NCI-H146 (cell line): ENCODE data around the gene CBR4.

Experiments
- DNase-seq: peaks from one replicate; lab custom pipeline; 2025; lab: John Stamatoyannopoulos, UW

CBR4 gene

GRCh38 chr4:169033660-169034059, 23.6 kb upstream of the CBR4 start:
- peak; percentile 27 for DNase-seq

GRCh38 chr4:169032883-169033645, 23.0 kb upstream of the CBR4 start:
- DNase-seq = no peak

GRCh38 chr4:169032194-169032593, 22.1 kb upstream of the CBR4 start:
- no peak for DNase-seq

- DNase-seq = no peak
Observed at GRCh38 chr4:169031392-169031791, 21.3 kb upstream of the CBR4 start.

- no peak for DNase-seq
Observed at GRCh38 chr4:169030562-169030982, 20.5 kb upstream of the CBR4 start.

- DNase-seq = no peak
Observed at GRCh38 chr4:169029947-169030346, 19.9 kb upstream of the CBR4 start.

GRCh38 chr4:169027663-169028062, 17.6 kb upstream of the CBR4 start:
- DNase-seq = no peak

- DNase-seq = no peak
Observed at GRCh38 chr4:169025184-169025583, 15.1 kb upstream of the CBR4 start.

GRCh38 chr4:169024762-169025161, 14.7 kb upstream of the CBR4 start:
- DNase-seq = peak; percentile 8

- DNase-seq = no peak
Observed at GRCh38 chr4:169018406-169018805, 8.4 kb upstream of the CBR4 start.

GRCh38 chr4:169017971-169018370, 7.9 kb upstream of the CBR4 start:
- no peak for DNase-seq

GRCh38 chr4:169015186-169015623, 5.2 kb upstream of the CBR4 start:
- no peak for DNase-seq

GRCh38 chr4:169014586-169014985, 4.5 kb upstream of the CBR4 start:
- DNase-seq = no peak

- no peak for DNase-seq
Observed at GRCh38 chr4:169013396-169013795, 3.3 kb upstream of the CBR4 start.

GRCh38 chr4:169012049-169012448, 2.0 kb upstream of the CBR4 start:
- DNase-seq = no peak

- DNase-seq = peak; percentile 66
Observed at GRCh38 chr4:169009286-169010124, 550 bp downstream of the CBR4 start.

- no peak for DNase-seq
Observed at GRCh38 chr4:169005453-169006099, 4.5 kb downstream of the CBR4 start.

GRCh38 chr4:169000315-169000714, 9.7 kb downstream of the CBR4 start:
- DNase-seq = no peak

GRCh38 chr4:168999809-169000208, 10.2 kb downstream of the CBR4 start:
- DNase-seq = no peak

GRCh38 chr4:168998596-168998995, 11.5 kb downstream of the CBR4 start:
- DNase-seq = no peak

- no peak for DNase-seq
Observed at GRCh38 chr4:168995537-168996295, 14.3 kb downstream of the CBR4 start.

- DNase-seq = no peak
Observed at GRCh38 chr4:168994958-168995357, 15.1 kb downstream of the CBR4 start.
